Spinal cord (tissue), 10 donors: ENCODE data around the gene PDZRN4. TPM values are rescaled to one million over a fixed set of nuclear protein-coding genes. Genes with fewer than 3 reads are reported as not detected.
"Not testable (repeated sequence)": the region's sequence is repeated elsewhere in the genome, so short reads cannot be mapped to it uniquely, and the experiment has no call there.

Experiments used
- DNase-seq, 6 donors: peaks; one replicate each; pipeline versions ENCODE4 v3.0.0 to v3.0.0-alpha.2; 2013 to 2015; ENCODE audit warnings: low spot score in 6 of 6, low read depth in 4 of 6
- H3K27ac ChIP-seq: one replicate; pipeline ENCODE4 v1.5.1; 2013; ENCODE audit warnings: low read depth, low read length, control low read depth
- H3K27me3 ChIP-seq: one replicate; pipeline ENCODE4 v1.6.1; 2013; ENCODE audit warnings: low read length; ENCODE audit not compliant: control insufficient read depth, insufficient read depth
- H3K36me3 ChIP-seq: one replicate; pipeline ENCODE4 v1.6.1; 2013; ENCODE audit warnings: low read length; ENCODE audit not compliant: control insufficient read depth, insufficient read depth
- H3K4me1 ChIP-seq: one replicate; pipeline ENCODE4 v1.6.1; 2013; ENCODE audit warnings: low read length; ENCODE audit not compliant: control insufficient read depth, insufficient read depth
- H3K4me3 ChIP-seq: one replicate; pipeline ENCODE4 v1.5.1; 2013; ENCODE audit warnings: low read depth, low read length, control low read depth
- H3K9me3 ChIP-seq: one replicate; pipeline ENCODE4 v1.6.1; 2013; ENCODE audit warnings: low read length; ENCODE audit not compliant: control insufficient read depth, insufficient read depth
- WGBS: methylation state at CpG from one replicate; pipeline ENCODE4 v1.1.5; 2013; ENCODE audit warnings: missing lambda C conversion rate; ENCODE audit not compliant: insufficient coverage; 5-methylcytosine and 5-hydroxymethylcytosine counted together
- polyA plus RNA-seq, 2 donors: library from polyadenylated mRNA; unstranded; fragments of 120-200 nt; gene quantifications; one replicate each; pipeline ENCODE4 v1.2.1, GENCODE V29; 2013; ENCODE audit not compliant: insufficient read length in 2 of 2
- total RNA-seq, 2 donors: library from RNA; depleted of rRNA in 1 of 2; stranded (reverse); fragments of 120-200 nt in 1 of 2; fragments of >200 nt in 1 of 2; gene quantifications; one replicate each; pipeline versions ENCODE4 v1.2.3 to v1.2.4, GENCODE V29; 2013 to 2014
- donor health status: healthy.

PDZRN4 gene
- total and polyA plus RNA-seq, 4 donors = 5.4 to 10.9 (median 7.6) TPM

GRCh38 chr12:41545761-41546160, 357.6 kb downstream of the PDZRN4 start:
- WGBS = 89% methylated on average over 6 of the region's 6 CpGs
- Histone ChIP-seq H3K9me3 (no peaks in the 10 kb centered on the region), H3K4me3 (no peak overlapping the region), H3K4me1 (no peaks in the 10 kb centered on the region), H3K27me3 (no peaks in the 10 kb centered on the region), H3K27ac (no peak overlapping the region), H3K36me3 (no peaks in the 10 kb centered on the region)
- no peak for DNase-seq

- H3K4me3 ChIP-seq, H3K27ac ChIP-seq, H3K27me3 ChIP-seq, H3K9me3 ChIP-seq, H3K4me1 ChIP-seq, H3K36me3 ChIP-seq, DNase-seq: not testable (repeated sequence)
- WGBS = 33% methylated on average over 1 of the region's 1 CpG
Measured at GRCh38 chr12:41547071-41547470, 359.0 kb downstream of the PDZRN4 start.

GRCh38 chr12:41548926-41549325, 360.8 kb downstream of the PDZRN4 start:
- Histone ChIP-seq H3K27ac (no peak overlapping the region), H3K4me3 (no peak overlapping the region), H3K36me3 (no peaks in the 10 kb centered on the region), H3K9me3 (no peaks in the 10 kb centered on the region), H3K4me1 (no peaks in the 10 kb centered on the region), H3K27me3 (no peaks in the 10 kb centered on the region)
- DNase-seq = peak in 1 of 6 donors; percentile 30
- WGBS = 86% methylated on average over 2 of the region's 4 CpGs

- DNase-seq = peak in 1 of 6 donors; percentile 43
- H3K9me3 ChIP-seq = no peaks in the 10 kb centered on the region
- no peaks in the 10 kb centered on the region for H3K4me1 ChIP-seq
- WGBS = 54% methylated on average over 6 of the region's 9 CpGs
- H3K27ac ChIP-seq = no peak overlapping the region
- H3K4me3 ChIP-seq = no peak overlapping the region
- no peaks in the 10 kb centered on the region for H3K27me3 ChIP-seq
- H3K36me3 ChIP-seq = no peaks in the 10 kb centered on the region
Measured at GRCh38 chr12:41552588-41552987, 364.5 kb downstream of the PDZRN4 start.

GRCh38 chr12:41556176-41556575, 368.1 kb downstream of the PDZRN4 start:
- no peaks in the 10 kb centered on the region for H3K4me1 ChIP-seq
- no peaks in the 10 kb centered on the region for H3K9me3 ChIP-seq
- no peaks in the 10 kb centered on the region for H3K36me3 ChIP-seq
- no CpG with 5 or more reads among the region's 3 CpGs for WGBS
- H3K27me3 ChIP-seq = no peaks in the 10 kb centered on the region
- H3K27ac ChIP-seq = no peak overlapping the region
- no peak overlapping the region for H3K4me3 ChIP-seq
- no peak for DNase-seq

GRCh38 chr12:41557344-41557743, 369.2 kb downstream of the PDZRN4 start:
- H3K27ac ChIP-seq = no peak overlapping the region
- H3K36me3 ChIP-seq = no peaks in the 10 kb centered on the region
- WGBS = 81% methylated on average over 2 of the region's 4 CpGs
- DNase-seq = peak in 1 of 6 donors; percentile 3
- no peaks in the 10 kb centered on the region for H3K27me3 ChIP-seq
- H3K4me3 ChIP-seq = no peak overlapping the region
- H3K9me3 ChIP-seq = no peaks in the 10 kb centered on the region
- H3K4me1 ChIP-seq = no peaks in the 10 kb centered on the region

- DNase-seq = no peak
- H3K9me3 ChIP-seq = no peaks in the 10 kb centered on the region
- no peak overlapping the region for H3K27ac ChIP-seq
- no peaks in the 10 kb centered on the region for H3K36me3 ChIP-seq
- H3K4me3 ChIP-seq = no peak overlapping the region
- WGBS = no CpG with 5 or more reads among the region's 1 CpG
- H3K4me1 ChIP-seq = no peaks in the 10 kb centered on the region
- no peaks in the 10 kb centered on the region for H3K27me3 ChIP-seq
Measured at GRCh38 chr12:41558671-41559070, 370.6 kb downstream of the PDZRN4 start.

GRCh38 chr12:41563051-41563450, 374.9 kb downstream of the PDZRN4 start:
- H3K36me3 ChIP-seq = no peaks in the 10 kb centered on the region
- no peak overlapping the region for H3K4me3 ChIP-seq
- H3K27ac ChIP-seq = no peak overlapping the region
- H3K27me3 ChIP-seq = no peaks in the 10 kb centered on the region
- WGBS = 100% methylated on average over 2 of the region's 12 CpGs
- no peaks in the 10 kb centered on the region for H3K9me3 ChIP-seq
- peak in 1 of 6 donors; percentile 78 for DNase-seq
- no peaks in the 10 kb centered on the region for H3K4me1 ChIP-seq

GRCh38 chr12:41564816-41565215, 376.7 kb downstream of the PDZRN4 start:
- WGBS = no CpG with 5 or more reads among the region's 1 CpG
- H3K27ac ChIP-seq = no peak overlapping the region

GRCh38 chr12:41566703-41567102, 378.6 kb downstream of the PDZRN4 start:
- Histone ChIP-seq H3K27me3 (no peaks in the 10 kb centered on the region), H3K4me1 (no peaks in the 10 kb centered on the region), H3K4me3 (no peak overlapping the region), H3K9me3 (no peaks in the 10 kb centered on the region), H3K27ac (no peak overlapping the region), H3K36me3 (no peaks in the 10 kb centered on the region)
- WGBS = 86% methylated on average over 1 of the region's 2 CpGs
- no peak for DNase-seq

More at GRCh38 chr12:41564816-41565215, 376.7 kb downstream of the PDZRN4 start:
- no peaks in the 10 kb centered on the region for H3K4me1 ChIP-seq
- no peaks in the 10 kb centered on the region for H3K36me3 ChIP-seq
- no peaks in the 10 kb centered on the region for H3K9me3 ChIP-seq
- no peak for DNase-seq
- no peak overlapping the region for H3K4me3 ChIP-seq
- no peaks in the 10 kb centered on the region for H3K27me3 ChIP-seq
